Cardiac septum (tissue), 1 donor: ENCODE data around the gene DNPEP. TPM values are rescaled to one million over a fixed set of nuclear protein-coding genes. Genes with fewer than 3 reads are reported as not detected.

Source experiments
- DNase-seq: peaks from one replicate; pipeline ENCODE4 v3.0.0-alpha.2; 2020; ENCODE audit warnings: low spot score
- intact Hi-C: fragments of 100-400 bp; cut with DNase I; formaldehyde crosslinking; loops from one replicate; pipeline ENCODE4 v1.14.0; 2022
- total RNA-seq: library from RNA; stranded (reverse); fragmentation: NEBNext Ultra II Directional; extraction: Animal tissue kit (Norgen Biotek cat#: 25700); gene quantifications from one replicate; pipeline ENCODE4 v1.2.1, GENCODE V29; 2021
- donor health status: DM: no; HTN: no; CAD: no.

The DNPEP gene
- total RNA-seq, 1 donor from 2014 or later, result 47.2 TPM

GRCh38 chr2:219384083-219384713 is 3.5 kb downstream of the DNPEP start:
- intact Hi-C loops, result no loop called here

GRCh38 chr2:219381448-219381847 is 6.3 kb downstream of the DNPEP start:
- DNase-seq, result no peak
- intact Hi-C loops, result no loop called here

More at GRCh38 chr2:219384083-219384713, 3.5 kb downstream of the DNPEP start:
- DNase-seq, result no peak

- no peak for DNase-seq
- intact Hi-C loops, result no loop called here
Measured at GRCh38 chr2:219380926-219381325, 6.8 kb downstream of the DNPEP start.

- no peak for DNase-seq
- intact Hi-C loops, result no loop called here
Measured at GRCh38 chr2:219378163-219378851, 9.4 kb downstream of the DNPEP start.

GRCh38 chr2:219369447-219369861 is 18.3 kb downstream of the DNPEP start:
- intact Hi-C loops, result no loop called here
- DNase-seq, result no peak

GRCh38 chr2:219368690-219369191 is 19.0 kb downstream of the DNPEP start:
- DNase-seq, result no peak
- intact Hi-C loops, result no loop called here

- DNase-seq, result peak; percentile 82
- intact Hi-C loops, result no loop called here
Measured at GRCh38 chr2:219362524-219363164, 25.1 kb downstream of the DNPEP start.

- DNase-seq, result no peak
- intact Hi-C loops, result no loop called here
Measured at GRCh38 chr2:219362072-219362471, 25.6 kb downstream of the DNPEP start.

- DNase-seq, result no peak
Measured at GRCh38 chr2:219358170-219359075, 29.3 kb downstream of the DNPEP start.

GRCh38 chr2:219356834-219357233 is 30.9 kb downstream of the DNPEP start:
- intact Hi-C loops, result no loop called here
- no peak for DNase-seq

More at GRCh38 chr2:219358170-219359075, 29.3 kb downstream of the DNPEP start:
- intact Hi-C loops, result no loop called here

GRCh38 chr2:219354582-219354981 is 33.1 kb downstream of the DNPEP start:
- DNase-seq, result no peak
- intact Hi-C loops, result no loop called here

- DNase-seq, result no peak
- intact Hi-C loops, result no loop called here
Measured at GRCh38 chr2:219353129-219353528, 34.6 kb downstream of the DNPEP start.

- DNase-seq, result no peak
- intact Hi-C loops, result no loop called here
Measured at GRCh38 chr2:219352448-219353023, 35.2 kb downstream of the DNPEP start.

GRCh38 chr2:219350710-219351221 is 36.9 kb downstream of the DNPEP start:
- DNase-seq, result no peak
- intact Hi-C loops, result no loop called here

GRCh38 chr2:219350215-219350614 is 37.5 kb downstream of the DNPEP start:
- intact Hi-C loops, result no loop called here
- no peak for DNase-seq

GRCh38 chr2:219344751-219345430 is 42.8 kb downstream of the DNPEP start:
- no peak for DNase-seq
- intact Hi-C loops, result no loop called here

- intact Hi-C loops, result no loop called here
- DNase-seq, result no peak
Measured at GRCh38 chr2:219335373-219335786, 52.3 kb downstream of the DNPEP start.

GRCh38 chr2:219334076-219334475 is 53.6 kb downstream of the DNPEP start:
- DNase-seq, result no peak
- intact Hi-C loops, result no loop called here

- DNase-seq, result no peak
- intact Hi-C loops, result no loop called here
Measured at GRCh38 chr2:219332542-219332941, 55.2 kb downstream of the DNPEP start, which contains the start of gene RESP18. Gene RESP18 (minus strand): TSS chr2:219332744.
